OCI-LY3 (cell line): ENCODE results near the gene TRIM25.
"Not testable (repeated sequence)": the region's sequence is repeated elsewhere in the genome, so short reads cannot be mapped to it uniquely, and the experiment has no call there.

ENCODE experiments used
- H2AFZ ChIP-seq: fragments of 200-600, 300-600 bp; shearing (Covaris generic); 2 replicates; pipeline ENCODE4 v1.6.0; 2014; ENCODE audit warnings: antibody characterized with exemption, low read depth, low read length
- H3K27ac ChIP-seq: fragments of 200-600, 300-600 bp; sonication (generic); 2 replicates; pipeline ENCODE4 v1.5.1; 2014; ENCODE audit warnings: mild to moderate bottlenecking, low read length, moderate library complexity, mixed read lengths
- H3K27me3 ChIP-seq: fragments of 200-600, 300-600 bp; sonication (generic); 2 replicates; pipeline ENCODE4 v1.6.1; 2014; ENCODE audit warnings: low read depth, low read length, mixed read lengths
- H3K36me3 ChIP-seq: fragments of 200-600, 300-600 bp; sonication (generic); replicated peaks from 2 replicates; pipeline ENCODE3; 2014; ENCODE audit warnings: low read depth, low read length, mixed read lengths
- H3K4me1 ChIP-seq: fragments of 300-600, 200-600 bp; sonication (generic); 2 replicates; pipeline ENCODE4 v1.6.1; 2014; ENCODE audit warnings: low read length, mixed read lengths
- H3K4me2 ChIP-seq: fragments of 200-600, 300-600 bp; sonication (generic); 2 replicates; pipeline ENCODE4 v1.6.1; 2014; ENCODE audit warnings: low read length, mixed read lengths
- H3K4me3 ChIP-seq: fragments of 300-600, 200-600 bp; sonication (generic); 2 replicates; pipeline ENCODE4 v1.5.1; 2014; ENCODE audit warnings: antibody characterized with exemption, mild to moderate bottlenecking, low read length, moderate library complexity
- H3K79me2 ChIP-seq: fragments of 300-600, 200-600 bp; shearing (Covaris generic); 2 replicates; pipeline ENCODE4 v1.6.1; 2014; ENCODE audit warnings: mild to moderate bottlenecking, low read length, mixed read lengths
- H3K9ac ChIP-seq: fragments of 300-600, 200-600 bp; shearing (Covaris generic); 2 replicates; pipeline ENCODE4 v1.6.0; 2014; ENCODE audit warnings: mild to moderate bottlenecking, low read length, moderate library complexity
- H3K9me3 ChIP-seq: fragments of 200-600, 300-600 bp; shearing (Covaris generic); 2 replicates; pipeline ENCODE4 v1.6.1; 2014; ENCODE audit warnings: low read length, mixed read lengths; ENCODE audit not compliant: insufficient read depth
- H4K20me1 ChIP-seq: fragments of 200-600, 300-600 bp; sonication (generic); 2 replicates; pipeline ENCODE4 v1.6.1; 2016; ENCODE audit warnings: low read length, mixed read lengths; ENCODE audit not compliant: insufficient read depth
- CTCF ChIP-seq: fragments of 200-600, 300-600 bp; sonication (generic); IDR thresholded peaks from 2 replicates; pipeline ENCODE4 v1.5.1; 2014; ENCODE audit warnings: antibody characterized with exemption, low read length, low read depth
- EZH2phosphoT487 ChIP-seq: fragments of 200-600 bp; shearing (Covaris generic); IDR thresholded peaks from 2 replicates; pipeline ENCODE4 v1.6.1; 2018; ENCODE audit warnings: antibody characterized with exemption, mixed run types, low read depth

The TRIM25 gene

DNA sequence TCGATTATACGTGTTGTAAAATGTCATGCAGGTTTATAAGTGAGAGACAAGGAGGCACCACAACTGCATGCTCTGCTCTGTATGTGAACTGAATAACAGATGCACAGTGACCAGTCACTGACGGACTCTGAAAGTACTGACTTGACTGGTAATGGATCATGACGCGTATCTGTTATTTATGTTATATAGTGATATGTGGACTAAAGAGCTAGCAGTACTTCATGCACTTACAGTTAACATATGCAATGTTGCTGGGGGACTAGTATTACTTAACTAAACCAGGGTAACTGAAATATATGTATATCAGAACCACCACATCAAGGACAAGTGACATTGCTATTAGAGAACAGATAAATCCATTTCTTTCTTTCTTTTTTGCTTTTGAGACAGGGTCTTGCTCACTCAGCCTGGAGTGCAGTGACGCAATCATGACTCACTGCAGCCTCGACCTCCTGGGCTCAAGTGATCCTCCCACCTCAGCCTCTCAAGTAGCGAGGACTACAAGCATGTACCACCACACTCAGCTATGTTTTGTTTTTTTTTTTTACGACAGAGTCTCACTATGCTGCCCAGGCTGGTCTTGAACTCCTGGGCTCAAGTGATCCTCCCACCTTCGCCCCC is 29.8 kb upstream of the TRIM25 start:
- peaks cover 30% of the 10 kb centered on the region for H3K36me3 ChIP-seq
- H3K27me3 ChIP-seq = no peaks in the 10 kb centered on the region
- H4K20me1 ChIP-seq = no peaks in the 10 kb centered on the region
- no peak overlapping the region for H2AFZ ChIP-seq
- no peak overlapping the region for H3K9ac ChIP-seq
- peaks cover 7% of the 10 kb centered on the region for H3K4me1 ChIP-seq
- no peak overlapping the region for H3K27ac ChIP-seq
- no peaks in the 10 kb centered on the region for H3K79me2 ChIP-seq
- TF ChIP-seq EZH2phosphoT487 (no peak), CTCF (no peak)
- no peaks in the 10 kb centered on the region for H3K9me3 ChIP-seq
- H3K4me3 ChIP-seq = no peak overlapping the region
- no peak overlapping the region for H3K4me2 ChIP-seq

DNA sequence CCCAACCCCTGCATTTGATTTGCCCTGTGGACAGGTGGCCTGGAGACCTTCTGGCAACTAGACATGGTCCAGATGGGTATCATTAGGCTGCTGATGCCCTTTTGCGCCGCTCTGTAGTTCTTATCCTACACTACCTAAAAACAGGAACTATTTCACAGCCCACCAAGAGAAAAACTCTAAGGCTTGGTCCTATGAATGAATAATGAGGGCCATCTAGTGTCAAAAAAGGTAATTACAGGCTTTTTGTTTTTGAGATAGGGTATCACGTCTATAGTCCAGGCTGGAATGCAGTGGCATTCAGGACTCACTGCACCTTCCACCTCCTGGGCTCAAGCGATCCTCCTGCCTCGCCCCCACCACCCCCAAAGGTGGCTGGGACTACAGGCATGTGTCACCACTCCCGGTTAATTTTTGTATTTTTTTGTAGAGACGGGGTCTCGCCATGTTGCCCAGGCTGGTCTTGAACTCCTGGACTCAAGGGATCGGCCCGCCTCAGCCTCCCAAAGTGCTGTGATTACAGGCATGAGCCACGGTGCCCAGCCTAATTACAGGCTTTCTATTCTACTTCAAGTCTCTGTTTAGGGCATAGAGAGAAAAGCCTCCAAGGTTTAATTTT is 26.1 kb upstream of the TRIM25 start:
- TF ChIP-seq CTCF (peak; percentile 84), EZH2phosphoT487 (no peak)
- Histone ChIP-seq H3K27me3 (no peaks in the 10 kb centered on the region), H3K4me2 (no peak overlapping the region), H3K36me3 (peaks cover 38% of the 10 kb centered on the region), H3K4me1 (peaks cover 19% of the 10 kb centered on the region), H2AFZ (no peak overlapping the region), H3K9ac (no peak overlapping the region), H3K9me3 (no peaks in the 10 kb centered on the region), H3K27ac (no peak overlapping the region), H3K79me2 (no peaks in the 10 kb centered on the region), H3K4me3 (no peak overlapping the region), H4K20me1 (no peaks in the 10 kb centered on the region)

DNA sequence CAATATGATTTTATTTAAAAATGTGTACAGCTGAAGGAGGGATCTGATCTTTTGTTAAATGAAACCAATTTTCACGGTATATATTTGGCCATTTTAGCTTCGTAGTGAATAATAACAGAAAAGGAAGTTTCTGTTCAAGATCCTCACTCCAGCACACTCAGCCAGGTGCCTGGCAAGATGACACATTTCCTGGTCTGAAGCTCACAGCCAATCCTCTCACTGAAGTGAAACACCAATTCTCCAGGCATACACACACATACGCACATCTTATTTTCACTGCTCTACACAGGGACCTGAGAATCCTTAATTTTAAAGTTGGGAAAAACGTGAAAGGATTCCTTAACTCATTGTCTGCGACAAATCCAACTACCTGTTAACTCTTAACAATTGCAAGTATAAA is 24.4 kb upstream of the TRIM25 start:
- H3K27me3 ChIP-seq, H4K20me1 ChIP-seq, H3K9me3 ChIP-seq, H3K79me2 ChIP-seq, H2AFZ ChIP-seq: not testable (repeated sequence)
- peak overlapping the region; percentile 57 for H3K4me3 ChIP-seq
- H3K4me1 ChIP-seq = peaks cover 19% of the 10 kb centered on the region
- H3K36me3 ChIP-seq = peaks cover 50% of the 10 kb centered on the region
- H3K27ac ChIP-seq = peak overlapping the region; percentile 79
- H3K4me2 ChIP-seq = peak overlapping the region; percentile 86
- H3K9ac ChIP-seq = peak overlapping the region; percentile 19; the same call in 1 of the 2 replicates

DNA sequence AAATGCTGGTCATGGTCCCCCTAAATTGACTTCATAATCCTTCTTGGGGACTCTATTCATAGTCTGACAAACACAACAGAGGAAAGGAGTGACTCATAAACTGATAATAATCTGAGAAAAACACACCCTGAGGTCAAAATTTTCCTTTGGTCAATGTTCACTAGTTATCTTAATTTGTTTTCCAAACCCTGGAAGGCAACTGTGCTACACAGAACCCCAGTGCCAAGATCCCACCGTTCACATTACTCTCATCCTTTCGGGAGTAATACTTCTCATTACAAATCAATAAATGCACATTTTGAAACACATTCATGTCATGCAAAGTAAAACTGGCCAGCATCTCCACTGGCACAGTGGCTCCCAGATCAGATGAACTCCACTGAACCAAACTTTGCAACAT is 23.8 kb upstream of the TRIM25 start:
- peaks cover under 1% of the 10 kb centered on the region; the same call in 1 of the 2 replicates for H3K9me3 ChIP-seq
- no peaks in the 10 kb centered on the region for H3K79me2 ChIP-seq
- H3K4me3 ChIP-seq = peak overlapping the region; percentile 57
- peaks cover 19% of the 10 kb centered on the region for H3K4me1 ChIP-seq
- H3K27ac ChIP-seq = peak overlapping the region; percentile 79
- no peak overlapping the region for H2AFZ ChIP-seq
- no peaks in the 10 kb centered on the region for H4K20me1 ChIP-seq
- H3K4me2 ChIP-seq = peak overlapping the region; percentile 86
- H3K27me3 ChIP-seq = no peaks in the 10 kb centered on the region
- no peak for TF ChIP-seq EZH2phosphoT487
- peak overlapping the region; percentile 19; the same call in 1 of the 2 replicates for H3K9ac ChIP-seq
- H3K36me3 ChIP-seq = peaks cover 53% of the 10 kb centered on the region

DNA sequence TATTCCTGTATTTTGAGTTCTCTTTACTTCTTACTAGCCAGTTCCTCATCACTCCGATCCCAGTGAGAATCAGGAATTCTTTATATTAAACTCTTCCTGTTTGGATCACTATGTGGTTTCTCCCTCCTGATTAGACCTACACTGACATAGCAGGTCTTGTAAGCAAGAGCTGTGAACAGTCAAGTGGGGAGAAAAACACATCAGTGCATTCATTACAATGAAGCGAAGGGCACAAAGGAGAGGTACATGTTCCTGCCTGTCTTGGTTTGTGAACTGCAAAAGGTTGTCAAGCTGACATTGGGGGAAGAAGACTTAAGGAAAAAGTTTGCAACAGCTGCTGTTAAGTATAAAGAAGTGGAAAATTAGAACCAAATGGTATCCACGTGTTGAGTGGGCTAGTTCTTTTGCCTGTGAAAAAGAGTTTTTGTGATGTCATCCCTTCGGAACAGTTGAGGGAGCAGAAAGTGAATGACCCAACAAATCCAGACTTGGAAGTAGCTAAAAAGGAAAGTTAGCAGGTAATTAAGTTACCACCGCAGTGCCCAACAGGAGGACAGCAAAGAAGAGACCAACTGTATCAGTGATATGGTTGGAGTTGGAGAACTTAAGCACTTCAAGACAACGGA is 23.0 kb upstream of the TRIM25 start:
- no peaks in the 10 kb centered on the region for H3K27me3 ChIP-seq
- no peak overlapping the region for H3K27ac ChIP-seq
- no peak overlapping the region for H3K4me3 ChIP-seq
- no peak overlapping the region for H3K4me2 ChIP-seq
- H2AFZ ChIP-seq = no peak overlapping the region
- H3K9ac ChIP-seq = no peak overlapping the region
- H3K79me2 ChIP-seq = no peaks in the 10 kb centered on the region
- H3K36me3 ChIP-seq = peaks cover 58% of the 10 kb centered on the region
- H3K4me1 ChIP-seq = peaks cover 19% of the 10 kb centered on the region
- H4K20me1 ChIP-seq = no peaks in the 10 kb centered on the region
- TF ChIP-seq CTCF (no peak), EZH2phosphoT487 (no peak)
- H3K9me3 ChIP-seq = peaks cover 3% of the 10 kb centered on the region; the same call in 1 of the 2 replicates
